Stimulated activated CD8-positive, alpha-beta memory T cell treated with anti-CD3 and anti-CD28 coated beads, Interleukin-12 subunit alpha, Interleukin-12 subunit beta, amount 100 ng/mL, for 24 hours (primary cell): ENCODE data around the gene SCN4A.
"Not testable (repeated sequence)": the region's sequence is repeated elsewhere in the genome, so short reads cannot be mapped to it uniquely, and the experiment has no call there.

Source experiments
- DNase-seq: peaks from one replicate; pipeline ENCODE4 v3.0.0-alpha.2; 2020; ENCODE audit errors: extremely low read depth

The SCN4A gene

DNA sequence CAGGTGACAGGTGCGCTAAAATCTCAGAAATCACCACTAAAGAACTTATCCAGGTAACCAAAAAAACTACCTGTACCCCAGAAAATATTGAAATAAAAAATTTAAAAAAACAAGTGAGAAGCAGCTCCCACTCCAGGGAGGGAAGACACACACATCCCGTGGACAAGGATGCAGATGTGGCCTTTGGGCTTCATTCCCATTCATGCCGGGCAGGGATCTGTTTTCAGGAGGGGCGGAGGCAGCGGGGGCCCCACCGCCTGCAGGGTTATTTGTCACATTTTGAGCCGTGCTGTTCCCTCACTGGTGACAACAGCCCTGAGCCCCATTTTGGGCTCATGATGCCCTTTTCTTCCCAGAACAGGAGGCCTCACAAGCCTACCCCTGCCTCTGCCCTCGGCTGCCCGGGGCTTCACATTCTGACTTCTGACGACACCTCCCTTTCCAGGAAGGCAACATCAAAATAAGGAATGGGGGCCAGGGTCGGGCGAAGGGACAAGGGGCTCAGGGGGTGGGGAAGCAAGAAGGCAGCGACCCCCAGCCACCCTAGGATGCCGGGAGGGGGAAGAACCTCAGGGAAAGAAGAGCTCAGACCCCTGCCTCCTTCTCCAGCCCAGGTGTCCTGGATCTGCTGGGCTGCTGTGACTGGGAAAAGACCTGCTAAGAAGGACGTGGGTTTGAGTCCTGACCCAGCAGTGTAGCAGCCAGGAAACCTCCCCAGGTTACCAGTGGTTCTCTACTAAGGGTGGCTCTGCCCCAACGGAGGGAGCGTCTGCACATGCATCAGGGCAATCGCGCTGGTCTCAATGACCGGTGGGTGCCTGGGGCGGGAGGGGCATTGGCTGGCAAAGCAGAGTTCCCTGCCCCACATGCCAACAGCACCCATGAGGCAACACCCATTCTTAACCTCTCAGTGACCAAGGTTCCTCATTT is 38.3 kb downstream of the SCN4A start:
- DNase-seq: no peak

DNA sequence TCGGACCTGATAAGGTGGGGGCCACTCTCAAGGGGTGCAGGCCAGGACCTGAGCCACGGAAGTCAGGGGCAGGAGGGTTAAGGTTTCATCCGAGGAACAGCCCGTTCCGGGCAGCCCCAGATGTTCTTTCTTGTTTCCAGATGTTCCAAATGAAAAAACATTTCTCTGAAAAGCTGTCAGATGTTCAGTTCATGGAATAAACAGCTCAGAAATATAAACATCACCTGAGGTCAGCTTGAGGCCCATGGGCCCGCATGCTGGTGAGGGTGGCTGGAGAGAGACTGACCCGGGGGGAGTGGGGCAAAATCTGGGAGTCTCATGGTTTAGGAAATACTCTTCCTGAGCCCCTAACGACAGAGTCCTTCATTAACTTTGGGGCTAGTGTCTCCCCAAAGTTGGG is 39.1 kb downstream of the SCN4A start:
- DNase-seq: no peak

GRCh38 chr17:63932721-63933120 is 40.0 kb downstream of the SCN4A start:
- DNase-seq: no peak

DNA sequence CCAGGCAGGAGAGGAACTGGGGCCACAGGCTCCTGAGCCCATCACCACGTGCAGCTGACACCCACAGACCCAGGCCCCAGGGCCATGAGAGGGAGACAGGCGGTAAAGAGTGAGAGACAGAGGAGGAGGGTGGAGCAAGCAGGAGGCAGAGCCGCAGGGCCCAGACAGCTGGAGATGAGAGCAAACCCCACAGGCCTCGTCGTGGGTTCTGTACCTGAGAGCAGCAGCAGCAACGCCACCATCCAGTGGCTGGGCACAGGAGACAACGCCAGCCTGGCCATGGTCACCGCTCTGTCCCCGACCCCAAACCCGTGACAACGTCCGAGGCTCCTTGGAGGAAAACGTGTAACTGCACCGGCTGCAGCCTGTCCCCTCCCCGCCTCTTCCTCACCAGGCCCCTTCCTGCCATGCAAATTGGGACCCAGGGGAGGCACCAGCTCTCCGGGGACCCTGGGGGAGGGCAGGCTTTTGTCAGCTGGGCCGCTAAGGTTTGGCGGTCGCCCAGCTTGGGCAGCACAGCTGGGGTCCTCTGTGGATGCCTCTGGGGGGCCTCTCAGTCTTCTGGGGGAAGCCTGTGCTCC is 40.6 kb downstream of the SCN4A start, which contains the start of gene CD79B:
Gene CD79B (minus strand): TSS at position 351 of the 581 bp plus-strand sequence. CDS start 70 bp downstream, at position 281.
- no peak for DNase-seq

DNA sequence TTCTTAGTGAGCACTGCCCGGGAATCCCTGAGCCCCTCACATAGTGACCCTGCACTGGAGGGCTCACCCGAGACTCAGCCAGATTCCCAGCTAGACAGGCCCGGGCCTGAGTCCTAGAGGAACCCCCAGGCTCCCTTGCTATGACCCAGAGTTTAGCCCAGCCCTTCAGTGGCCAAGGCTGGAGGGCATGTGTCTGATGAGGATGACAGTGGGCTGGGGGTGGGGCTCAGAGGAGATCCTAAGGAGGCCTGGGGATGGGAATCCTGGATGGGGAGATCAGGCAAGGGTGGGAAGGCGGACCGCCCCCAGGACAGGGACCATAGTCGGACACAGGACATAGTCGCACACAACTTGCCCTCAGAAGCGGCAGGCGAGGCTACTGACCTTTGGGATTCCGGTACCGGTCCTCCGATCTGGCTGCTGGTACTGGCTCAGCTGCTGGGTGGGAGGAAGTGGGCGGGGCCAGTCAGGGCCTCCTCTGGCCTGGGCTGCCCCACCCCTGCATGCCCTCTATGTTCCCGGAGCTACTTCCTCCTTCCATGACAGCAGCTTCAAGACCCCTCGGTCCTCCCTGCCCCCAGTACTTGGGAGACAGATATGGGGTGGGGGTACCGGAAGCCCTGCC is 41.7 kb downstream of the SCN4A start:
- no peak for DNase-seq

DNA sequence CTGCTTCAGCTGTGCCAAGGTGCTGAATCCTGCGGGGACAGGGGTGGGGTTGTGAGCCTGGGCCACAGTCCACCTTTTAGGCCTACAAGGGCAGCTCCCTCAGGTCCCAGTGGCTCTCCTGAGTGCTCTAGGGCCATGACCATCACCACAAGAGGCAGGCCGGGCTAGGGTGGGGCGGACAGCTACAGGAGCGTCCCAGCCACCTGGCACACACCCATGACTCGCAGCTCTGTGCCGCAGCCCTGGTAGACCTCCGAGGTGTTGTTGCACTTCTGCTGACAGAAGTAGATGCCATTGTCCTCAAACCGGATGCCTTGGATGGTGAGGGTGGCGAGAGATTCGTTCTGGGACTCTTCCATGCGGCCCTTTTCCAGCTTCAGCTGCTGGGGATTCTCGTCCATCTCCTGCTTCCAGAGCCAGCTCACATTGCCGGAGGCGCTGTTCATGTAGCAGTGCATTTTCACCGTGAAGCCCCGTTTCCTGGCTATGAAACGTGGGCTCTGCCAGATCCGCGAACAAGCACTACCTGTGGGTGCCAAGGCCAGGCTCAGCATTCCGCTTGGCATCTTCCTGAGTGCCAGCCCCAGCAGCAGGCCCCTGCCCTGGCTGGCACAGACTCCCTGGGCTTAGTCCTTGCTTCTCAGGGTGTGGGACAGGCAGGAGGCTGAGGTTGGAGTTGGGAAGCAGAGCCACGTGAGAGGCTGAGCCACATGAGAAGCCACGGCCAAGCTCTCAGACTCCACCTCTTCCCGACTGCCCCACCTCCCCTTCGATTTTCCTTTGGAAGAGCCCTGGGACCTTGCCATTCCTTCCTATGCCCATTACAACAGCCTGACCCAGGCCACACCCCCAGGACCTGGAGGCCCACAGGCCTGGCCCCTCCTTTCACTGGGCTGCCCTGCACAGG is 42.6 kb downstream of the SCN4A start:
- DNase-seq: no peak

DNA sequence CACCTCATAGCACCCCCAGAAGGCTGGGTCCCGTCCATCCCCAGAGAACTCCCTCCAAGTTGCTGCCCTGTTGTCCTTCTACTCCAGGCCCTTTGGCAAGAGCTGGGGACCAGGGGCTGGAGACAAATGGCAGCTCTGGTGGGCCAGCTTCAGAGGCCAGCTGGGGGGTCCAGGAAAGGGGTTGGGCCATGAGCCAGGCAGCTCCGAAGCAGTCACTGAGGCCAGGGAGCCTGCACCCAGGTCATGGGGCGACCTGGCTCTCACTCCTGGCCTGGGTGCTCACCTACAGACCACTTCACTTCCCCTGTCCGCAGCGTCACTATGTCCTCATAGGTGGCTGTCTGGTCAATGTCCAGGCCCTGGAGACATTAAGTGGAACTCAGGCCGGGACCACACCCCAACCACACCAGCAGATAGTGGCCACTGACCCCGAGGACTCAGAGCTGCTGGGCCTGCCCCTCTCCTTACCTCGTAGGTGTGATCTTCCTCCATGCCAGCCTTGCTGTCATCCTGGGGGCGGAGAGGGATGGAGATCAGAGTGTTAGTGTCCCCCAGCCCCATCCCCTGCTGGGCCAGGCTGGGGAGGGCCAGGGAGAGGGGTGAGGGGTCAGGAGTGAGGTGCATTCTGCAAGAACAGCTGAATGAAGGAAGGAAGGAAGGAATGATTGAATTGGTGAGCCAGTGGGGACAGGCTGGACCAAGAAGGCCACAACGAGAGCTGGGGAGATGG is 43.6 kb downstream of the SCN4A start:
- no peak for DNase-seq

DNA sequence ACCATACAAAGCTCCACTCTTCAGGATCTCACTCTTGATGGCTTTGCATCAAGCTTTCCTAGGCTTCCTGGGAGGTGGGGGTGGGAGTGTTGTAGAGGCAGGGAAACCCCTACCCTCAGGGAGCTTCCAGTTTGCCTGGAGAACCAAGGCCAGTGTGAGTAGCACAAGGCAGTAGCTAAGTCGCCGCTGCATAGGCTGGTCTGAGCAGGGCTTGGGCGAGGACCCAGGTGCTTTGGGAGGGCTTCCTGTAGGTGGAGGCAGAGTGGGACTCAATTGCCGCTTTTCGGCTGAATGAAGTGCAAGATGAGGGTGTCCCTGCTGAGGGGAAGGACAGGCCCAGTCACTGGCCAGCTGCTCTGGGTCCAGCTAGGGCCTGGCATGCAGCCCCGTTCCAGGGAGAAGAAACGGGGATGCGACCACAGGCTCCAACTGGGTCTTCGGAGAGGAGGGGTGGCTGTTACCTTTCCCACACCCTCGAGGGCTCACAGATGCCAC is 44.5 kb downstream of the SCN4A start:
- no peak for DNase-seq

GRCh38 chr17:63927464-63928171 is 45.1 kb downstream of the SCN4A start:
- DNase-seq: no peak

DNA sequence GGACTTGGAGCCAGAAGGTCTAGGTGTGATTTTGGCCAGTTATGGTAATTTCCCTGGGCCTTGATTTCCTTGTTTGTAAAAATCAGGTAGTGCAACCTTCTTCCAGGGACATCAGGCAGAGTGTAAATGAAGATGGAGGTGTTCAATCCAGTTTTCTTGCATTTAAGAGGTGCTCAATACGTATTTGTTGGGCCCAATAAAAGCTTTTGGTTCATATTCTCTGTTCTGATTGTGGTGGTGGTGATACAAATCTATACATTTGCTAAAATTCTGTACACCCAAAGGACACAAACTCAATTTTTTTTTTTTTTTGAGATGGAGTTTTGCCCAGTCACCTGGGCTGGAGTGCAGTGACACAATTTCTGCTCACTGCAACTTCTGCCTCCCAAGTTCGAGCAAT is 46.6 kb downstream of the SCN4A start:
- no peak for DNase-seq

DNA sequence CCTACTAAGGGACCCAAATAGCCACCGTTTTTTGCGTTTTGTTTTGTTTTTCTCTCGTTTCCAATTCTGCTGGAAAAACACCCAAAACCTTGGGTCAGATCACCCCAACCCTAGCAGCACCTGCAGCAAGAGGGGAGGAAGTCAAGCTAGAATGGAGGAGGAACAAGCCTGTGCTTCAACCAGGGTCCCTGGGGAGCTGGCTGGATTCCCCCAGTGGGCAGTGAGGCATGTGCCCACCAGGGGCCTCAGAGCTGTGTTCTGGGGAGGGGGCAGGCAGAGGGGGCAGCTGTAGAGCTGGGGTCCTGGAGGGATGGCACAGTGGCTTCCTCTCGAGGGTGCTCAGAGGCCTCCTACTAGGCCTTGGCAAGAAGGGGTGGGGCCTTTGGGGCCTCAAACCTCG is 47.1 kb downstream of the SCN4A start:
- no peak for DNase-seq

DNA sequence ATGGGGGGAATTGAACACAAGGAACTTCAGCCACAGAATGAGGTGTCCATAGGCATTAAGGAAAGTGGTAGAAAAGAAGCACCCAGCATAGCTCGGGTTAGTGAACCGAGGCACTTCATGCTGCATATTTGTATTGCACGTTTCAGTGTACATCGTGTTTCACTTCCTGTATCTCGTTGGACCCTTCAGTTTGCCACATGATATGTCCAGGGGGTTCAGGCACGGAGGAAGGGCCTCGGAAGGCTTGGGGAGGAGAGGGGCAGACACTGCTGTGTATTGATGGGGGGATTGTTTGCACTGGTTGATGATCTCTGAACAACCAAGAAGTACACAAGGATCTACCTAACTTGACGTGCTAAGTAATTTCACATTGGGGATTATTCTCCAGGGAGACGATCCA is 50.3 kb downstream of the SCN4A start:
- DNase-seq: not testable (repeated sequence)

DNA sequence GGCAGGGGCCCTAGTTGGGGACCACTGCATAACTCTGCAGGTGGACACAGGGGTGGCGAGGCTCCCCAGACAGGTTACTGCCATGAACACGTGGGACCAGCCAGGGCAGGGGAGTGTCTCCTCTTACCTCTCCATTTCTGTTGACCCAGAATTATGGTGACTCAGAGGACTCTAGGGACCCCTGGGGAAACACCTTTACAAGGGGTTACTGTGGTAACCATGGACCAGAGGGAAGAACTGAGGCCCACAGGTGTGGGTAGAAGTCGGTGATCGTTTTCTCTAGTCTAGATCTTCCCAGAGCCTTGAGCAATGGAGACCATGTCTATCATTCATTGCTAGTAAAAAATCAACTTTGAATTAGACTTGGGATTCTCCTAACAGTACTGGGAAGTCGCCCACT is 51.9 kb downstream of the SCN4A start:
- not testable (repeated sequence) for DNase-seq

DNA sequence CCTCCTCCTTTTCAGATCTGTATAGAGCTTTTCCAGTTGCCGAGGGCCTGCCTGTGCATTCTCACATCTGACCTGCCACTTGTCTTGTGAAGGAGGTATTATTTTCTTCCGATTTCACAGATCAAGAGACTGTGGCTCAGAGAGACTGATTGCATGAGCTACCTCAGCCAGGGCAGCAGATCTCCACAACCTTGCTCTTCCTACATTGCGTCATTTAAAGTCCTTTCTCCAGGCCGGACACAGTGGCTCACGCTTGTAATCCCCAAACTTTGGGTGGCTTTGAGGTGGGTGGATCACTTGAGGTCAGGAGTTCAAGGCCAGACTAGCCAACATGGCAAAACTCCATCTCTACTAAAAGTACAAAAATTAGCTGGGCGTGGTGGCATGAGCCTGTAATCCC is 52.7 kb downstream of the SCN4A start:
- DNase-seq: not testable (repeated sequence)

DNA sequence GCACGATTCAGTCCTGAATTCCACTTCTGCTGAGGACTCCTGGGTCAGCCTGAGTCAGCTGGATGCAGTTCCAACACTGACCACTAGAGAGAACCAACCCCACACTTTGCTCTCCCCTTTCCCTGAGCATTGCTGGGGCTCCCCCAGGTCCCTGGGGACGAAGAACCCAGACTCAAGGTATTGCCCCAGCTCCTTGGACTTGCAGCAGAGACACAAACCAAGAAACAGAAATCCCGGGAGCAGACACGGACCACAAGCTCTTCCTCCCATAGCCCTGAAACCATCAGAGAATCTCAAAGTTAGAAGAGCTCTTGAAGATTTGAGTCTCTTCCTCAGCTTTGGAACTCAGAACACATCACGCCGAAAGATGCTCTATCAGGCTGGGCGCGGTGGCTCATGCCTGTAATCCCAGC is 53.4 kb downstream of the SCN4A start:
- DNase-seq: no peak

DNA sequence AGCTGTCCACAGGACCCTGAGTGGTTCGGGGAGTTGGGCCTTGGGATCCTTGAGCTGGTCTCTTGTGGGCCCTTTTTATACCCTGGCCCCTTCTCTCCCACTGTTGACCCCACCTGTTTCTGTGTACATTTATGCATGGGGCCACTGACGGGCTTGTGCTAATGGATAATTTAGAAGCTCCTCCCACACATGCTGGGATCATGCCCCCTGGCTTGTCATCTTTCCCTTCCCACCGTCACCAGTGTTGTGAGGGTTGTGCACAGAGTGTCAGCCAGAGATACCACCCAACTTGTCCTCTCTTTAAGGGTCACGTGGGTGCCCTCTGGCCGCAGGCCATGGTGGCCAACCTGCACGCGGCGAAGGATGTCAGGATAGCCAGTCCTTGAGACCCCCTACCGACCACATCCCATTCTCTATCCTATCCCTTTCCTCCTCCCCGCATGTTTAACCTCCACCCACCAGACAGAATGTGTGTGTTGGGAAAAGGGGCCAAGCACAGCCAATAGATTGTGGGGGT is 53.9 kb downstream of the SCN4A start, which contains the start of gene GH1:
Gene GH1 (minus strand): TSS at position 51 of the 517 bp plus-strand sequence. CDS start 63 bp downstream, outside the sequence.
- DNase-seq: not testable (repeated sequence)

DNA sequence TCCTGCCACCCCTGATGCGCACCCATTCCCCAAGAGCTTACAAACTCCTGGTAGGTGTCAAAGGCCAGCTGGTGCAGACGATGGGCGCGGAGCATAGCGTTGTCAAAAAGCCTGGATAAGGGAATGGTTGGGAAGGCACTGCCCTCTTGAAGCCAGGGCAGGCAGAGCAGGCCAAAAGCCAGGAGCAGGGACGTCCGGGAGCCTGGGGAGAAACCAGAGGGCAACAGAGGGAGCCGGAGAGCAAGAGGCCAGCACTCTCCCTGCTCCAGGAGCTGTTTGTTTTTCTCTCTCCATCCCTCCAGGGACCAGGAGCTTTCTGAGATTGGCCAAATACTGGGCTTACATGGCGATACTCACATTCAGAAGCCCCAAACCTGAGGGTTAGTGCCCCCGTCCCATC is 54.4 kb downstream of the SCN4A start:
- no peak for DNase-seq

DNA sequence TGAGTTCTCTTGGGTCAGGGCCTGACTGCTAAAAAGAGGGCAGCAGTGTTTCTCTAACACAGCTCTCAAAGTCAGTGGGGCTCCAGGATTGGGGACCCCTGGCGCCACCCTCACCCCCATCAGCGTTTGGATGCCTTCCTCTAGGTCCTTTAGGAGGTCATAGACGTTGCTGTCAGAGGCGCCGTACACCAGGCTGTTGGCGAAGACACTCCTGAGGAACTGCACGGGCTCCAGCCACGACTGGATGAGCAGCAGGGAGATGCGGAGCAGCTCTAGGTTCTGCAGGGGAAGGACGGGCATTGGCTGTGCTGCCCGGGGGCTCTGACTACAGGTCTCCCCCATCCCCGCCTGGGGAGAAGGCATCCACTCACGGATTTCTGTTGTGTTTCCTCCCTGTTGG is 55.1 kb downstream of the SCN4A start:
- DNase-seq: no peak

GRCh38 chr17:63917206-63917605 is 55.5 kb downstream of the SCN4A start:
- not testable (repeated sequence) for DNase-seq
